Astrocyte (in vitro differentiated cells and primary cell): ENCODE results near the gene CPE.

ENCODE experiments used
- CTCF ChIP-seq: IDR thresholded peaks from 2 replicates; pipeline ENCODE4 v1.5.1; 2011; ENCODE audit warnings: low read depth, mild to moderate bottlenecking, inconsistent platforms, low read length, moderate library complexity; ENCODE audit not compliant: insufficient read depth
- EZH2 ChIP-seq: IDR thresholded peaks from 2 replicates; pipeline ENCODE4 v1.6.1; 2012; ENCODE audit warnings: mild to moderate bottlenecking, low read length, inconsistent platforms; ENCODE audit not compliant: insufficient read depth

DNA sequence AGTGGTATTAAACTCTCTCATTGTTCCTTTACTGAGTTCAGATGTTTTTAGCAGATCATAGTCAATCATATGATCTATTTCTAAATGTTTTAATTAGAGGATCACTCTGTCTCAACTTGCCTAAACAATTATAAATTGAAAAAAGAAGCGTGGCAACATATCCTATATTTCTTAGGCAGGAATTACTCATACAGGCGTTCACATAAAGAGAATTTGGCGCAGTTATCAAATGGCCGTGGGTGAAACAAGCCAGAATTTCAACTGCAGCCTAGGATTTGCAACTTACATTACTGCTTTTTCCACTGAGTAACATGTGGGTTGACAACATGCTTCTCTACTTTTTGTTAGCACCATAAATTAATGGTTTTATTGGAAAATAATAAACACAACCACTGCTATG, 141.3 kb downstream of the CPE start:
- TF ChIP-seq CTCF (no peak), EZH2 (no peak)
